ENCODE measurements around the gene ASB18.

- TF ChIP-seq POLR2A (IDR thresholded peaks at IDR 0.05) (no peak), CTCF (IDR thresholded peaks at IDR 0.05 in 8 of 11, conservative IDR thresholded peaks at IDR 0.05 in 3 of 11) (no peak), POLR2AphosphoS5 (IDR thresholded peaks at IDR 0.05) (no peak)
These were observed 41.9 kb upstream of the ASB18 start for GRCh38 chr2:236305964-236306605.
